HL-60/S4 treated with phorbol 12-myristate 13-acetate at 8.2 ng/mL for 4 days and 3 days (cell line): ENCODE measurements around the gene TAF1B.

ENCODE experiments used
- in situ Hi-C: fragments of 300-500 bp; cut with MboI; formaldehyde crosslinking; loops from 2 replicates; pipeline ENCODE4 v1.15.0; 2022; ENCODE audit warnings: low sequenced_read_pairs

TAF1B gene

GRCh38 chr2:9843229-9844035, at the start of gene TAF1B:
Gene TAF1B, plus strand, starts transcription at chr2:9843474. Its CDS starts 68 bp downstream, at chr2:9843542.
- in situ Hi-C loops: no loop called here

- in situ Hi-C loops: no loop called here
Measured at GRCh38 chr2:9793918-9794717, 49.2 kb upstream of the TAF1B start.

DNA sequence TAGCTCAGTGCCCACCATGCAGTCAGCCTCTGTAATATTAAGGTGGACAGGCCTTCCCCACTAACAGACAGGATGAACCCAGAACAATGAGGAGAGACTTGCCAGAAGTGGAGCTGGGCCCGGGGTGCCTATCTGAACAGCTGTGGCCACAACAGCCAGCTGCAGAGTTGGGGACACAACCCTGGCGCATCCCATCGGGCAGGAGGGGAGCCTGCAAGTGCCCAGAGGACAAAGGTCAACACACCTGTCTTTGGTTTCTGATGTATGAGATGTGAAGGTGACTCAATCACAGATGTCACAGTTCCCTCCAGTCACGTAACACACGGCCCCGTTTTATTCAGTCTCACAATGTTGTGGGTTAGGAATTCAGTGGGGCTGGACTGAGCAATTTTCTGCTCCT, 48.2 kb upstream of the TAF1B start:
- in situ Hi-C loops: no loop called here

- in situ Hi-C loops: no loop called here
Measured at GRCh38 chr2:9796056-9797010, 46.9 kb upstream of the TAF1B start.

DNA sequence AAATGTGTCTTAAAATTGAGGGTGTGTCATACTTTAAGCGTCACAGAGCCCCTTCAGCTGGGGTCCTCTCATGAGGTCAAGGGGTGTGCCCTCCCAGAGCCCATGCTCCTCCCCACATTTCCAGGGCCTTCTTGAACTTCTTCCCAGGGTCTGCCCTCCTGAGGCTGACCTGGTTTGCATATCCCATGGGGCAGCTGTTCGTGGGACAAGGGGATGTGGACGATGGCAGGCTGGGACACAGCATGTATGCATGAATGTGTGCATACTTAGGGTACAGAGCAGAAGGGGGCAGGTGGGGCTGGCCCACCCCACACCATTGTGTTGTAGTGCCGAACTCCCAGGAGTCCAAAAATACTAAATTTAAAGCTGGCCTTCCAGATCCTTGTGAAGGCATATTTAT, 46.2 kb upstream of the TAF1B start:
- in situ Hi-C loops: no loop called here

GRCh38 chr2:9797681-9798556, 45.4 kb upstream of the TAF1B start:
- in situ Hi-C loops: no loop called here

- in situ Hi-C loops: no loop called here
Measured at GRCh38 chr2:9799011-9799596, 44.2 kb upstream of the TAF1B start.

DNA sequence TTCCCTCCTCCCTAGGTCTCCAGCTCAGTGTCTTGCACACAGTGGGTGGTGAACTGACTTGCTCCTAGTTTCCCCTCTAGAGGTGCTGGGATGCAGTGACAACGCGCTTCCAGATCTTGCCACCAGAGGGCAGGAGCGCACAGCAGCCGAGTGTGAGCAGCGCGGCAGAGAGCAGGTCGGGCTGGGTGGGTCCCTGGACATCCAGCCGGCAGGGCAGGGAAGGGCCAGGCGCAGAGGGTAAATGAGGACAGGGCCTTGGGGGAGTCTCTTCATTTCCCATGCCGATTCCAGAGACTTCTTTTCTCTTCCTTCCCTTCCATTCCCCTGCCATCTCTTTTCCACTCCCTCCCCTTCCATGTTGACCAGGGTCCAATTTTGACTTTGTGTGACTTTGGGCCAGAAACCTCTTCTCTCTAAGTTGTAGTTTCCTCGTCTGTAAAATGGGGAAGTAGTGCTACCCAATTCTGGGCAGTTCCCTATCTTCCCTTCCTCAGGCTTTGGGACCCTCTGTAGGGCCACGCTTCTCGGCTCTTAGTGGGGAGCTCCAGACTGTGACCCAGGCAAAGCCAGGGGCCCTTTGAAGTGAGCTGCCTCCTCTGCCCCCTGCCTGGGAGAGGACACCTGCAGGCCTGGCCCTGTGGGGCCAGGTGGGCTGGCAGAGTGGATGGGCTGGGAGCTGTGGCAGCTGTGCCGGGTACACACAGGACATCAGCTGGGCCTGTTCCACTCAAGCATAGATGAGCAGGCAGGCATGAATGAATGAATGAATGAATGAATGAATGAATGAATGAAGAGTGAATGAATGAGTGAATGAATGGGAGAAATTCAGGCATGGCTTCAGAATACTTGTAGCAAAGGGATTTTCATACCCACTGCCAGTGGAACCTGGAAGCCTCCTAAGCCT, 43.3 kb upstream of the TAF1B start:
- in situ Hi-C loops: loop anchor here (25.0 kb wide), 1 partner anchor 237 kb away; the partner anchor contains the start of gene KLF11

- in situ Hi-C loops: loop anchor here (25.0 kb wide), 1 partner anchor 237 kb away; the partner anchor contains the start of gene KLF11
Measured at GRCh38 chr2:9800639-9800974, 42.7 kb upstream of the TAF1B start.

DNA sequence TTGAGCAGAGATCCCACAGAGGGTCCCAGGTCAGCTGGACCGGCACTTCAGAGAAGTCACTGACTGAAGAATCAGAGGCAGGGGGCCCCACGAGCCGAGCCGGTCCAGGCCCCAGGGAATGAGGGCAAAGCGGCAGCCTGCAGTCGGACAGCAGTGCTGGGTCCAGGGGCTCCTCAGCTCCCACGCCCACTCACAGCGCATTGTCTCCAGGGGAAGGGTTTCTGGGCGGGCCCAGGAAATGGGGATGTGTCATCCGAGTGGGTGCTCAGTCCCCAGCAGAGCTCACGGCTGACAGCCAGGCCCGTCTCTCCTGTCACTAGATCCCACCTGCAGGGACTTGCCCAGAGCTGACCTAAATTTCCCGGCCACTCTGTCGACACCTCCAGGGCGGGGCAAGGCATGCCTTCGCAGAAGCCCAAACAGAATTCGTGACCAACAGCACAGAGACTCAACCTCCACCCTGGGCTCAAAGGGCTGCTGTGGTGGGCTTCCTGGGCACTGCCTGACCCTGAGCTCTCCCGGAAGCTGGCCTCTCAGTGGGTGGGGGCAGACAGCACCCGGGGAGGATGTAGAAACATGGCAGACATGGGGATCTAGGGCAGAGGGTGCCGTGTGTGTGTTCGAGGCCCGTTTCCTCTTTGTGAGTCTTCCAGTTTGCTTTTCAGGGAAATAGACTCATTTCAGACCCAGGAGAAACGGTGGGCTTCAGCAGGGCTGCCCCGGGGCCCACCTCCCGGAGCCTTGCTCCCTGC, 42.1 kb upstream of the TAF1B start:
- in situ Hi-C loops: loop anchor here (25.0 kb wide), 1 partner anchor 236 kb away; the partner anchor contains the start of gene KLF11

GRCh38 chr2:9802576-9802993, 40.7 kb upstream of the TAF1B start:
- in situ Hi-C loops: loop anchor here (25.0 kb wide), 1 partner anchor 235 kb away; the partner anchor contains the start of gene KLF11

- in situ Hi-C loops: loop anchor here (25.0 kb wide), 1 partner anchor 234 kb away; the partner anchor contains the start of gene KLF11
Measured at GRCh38 chr2:9803023-9803805, 40.1 kb upstream of the TAF1B start.

- in situ Hi-C loops: loop anchor here (25.0 kb wide), 1 partner anchor 232 kb away; the partner anchor contains the start of gene KLF11
Measured at GRCh38 chr2:9805435-9806297, 37.6 kb upstream of the TAF1B start.

- in situ Hi-C loops: loop anchor here (25.0 kb wide), 1 partner anchor 231 kb away; the partner anchor contains the start of gene KLF11
Measured at GRCh38 chr2:9806298-9806610, 37.0 kb upstream of the TAF1B start.

DNA sequence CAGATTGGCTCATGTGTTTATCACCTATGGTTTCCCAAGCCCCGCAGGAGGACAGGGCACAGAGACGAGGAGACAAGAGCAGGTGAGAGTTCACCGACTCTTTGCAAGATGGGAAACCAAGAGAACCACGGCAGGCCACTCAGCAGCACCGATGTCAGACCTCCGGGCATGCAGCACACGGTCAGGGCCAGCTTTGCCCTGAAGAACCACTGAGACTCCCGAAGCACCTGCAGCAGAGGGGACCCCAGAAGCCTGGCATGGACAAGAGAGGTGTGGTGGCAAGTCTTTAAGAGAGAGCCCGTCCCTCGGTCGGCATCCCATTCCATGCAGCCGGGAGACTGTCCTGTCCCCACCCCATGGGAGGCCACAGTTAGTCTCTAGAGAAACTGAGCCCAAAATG, 36.6 kb upstream of the TAF1B start:
- in situ Hi-C loops: loop anchor here (25.0 kb wide), 1 partner anchor 231 kb away; the partner anchor contains the start of gene KLF11

- in situ Hi-C loops: loop anchor here (25.0 kb wide), 1 partner anchor 230 kb away; the partner anchor contains the start of gene KLF11
Measured at GRCh38 chr2:9807056-9807455, 36.2 kb upstream of the TAF1B start.
